GM21381 (cell line): ENCODE results near the gene EMX2.
"Not testable (repeated sequence)": the region's sequence is repeated elsewhere in the genome, so short reads cannot be mapped to it uniquely, and the experiment has no call there.

ENCODE experiments used
- ATAC-seq: cut with Tn5 transposase; IDR thresholded peaks from one replicate; pipeline ENCODE4 v1.9.1; 2021; ENCODE audit warnings: mild to moderate bottlenecking, moderate library complexity; ENCODE audit not compliant: unreplicated experiment

The EMX2 gene

GRCh38 chr10:117542706-117543224, at the start of gene EMX2:
Gene EMX2 (plus strand): TSS chr10:117542746. CDS start chr10:117543268, 522 bp downstream.
- ATAC-seq: no peak

GRCh38 chr10:117496031-117496430, 46.5 kb upstream of the EMX2 start:
- ATAC-seq: no peak

GRCh38 chr10:117496616-117497028, 45.9 kb upstream of the EMX2 start:
- ATAC-seq: peak; percentile 91

GRCh38 chr10:117497736-117498135, 44.8 kb upstream of the EMX2 start:
- no peak for ATAC-seq

GRCh38 chr10:117499248-117500105, 43.1 kb upstream of the EMX2 start:
- no peak for ATAC-seq

GRCh38 chr10:117500456-117500855, 42.1 kb upstream of the EMX2 start:
- ATAC-seq: no peak

GRCh38 chr10:117501460-117502035, 41.0 kb upstream of the EMX2 start:
- ATAC-seq: no peak

GRCh38 chr10:117502421-117503243, 39.9 kb upstream of the EMX2 start:
- peak; percentile 12 for ATAC-seq

GRCh38 chr10:117503244-117504205, 39.0 kb upstream of the EMX2 start:
- ATAC-seq: peak; percentile 80

GRCh38 chr10:117504562-117504961, 38.0 kb upstream of the EMX2 start:
- no peak for ATAC-seq

- not testable (repeated sequence) for ATAC-seq
These were observed 35.5 kb upstream of the EMX2 start for GRCh38 chr10:117507081-117507480.

GRCh38 chr10:117509573-117509972, 33.0 kb upstream of the EMX2 start:
- no peak for ATAC-seq

- ATAC-seq: no peak
These were observed 30.8 kb upstream of the EMX2 start for GRCh38 chr10:117511601-117512390.

GRCh38 chr10:117514971-117515370, 27.6 kb upstream of the EMX2 start:
- no peak for ATAC-seq

- ATAC-seq: no peak
These were observed 25.9 kb upstream of the EMX2 start for GRCh38 chr10:117516681-117517080.

- no peak for ATAC-seq
These were observed 24.3 kb upstream of the EMX2 start for GRCh38 chr10:117518246-117518645.

- ATAC-seq: no peak
These were observed 23.3 kb upstream of the EMX2 start for GRCh38 chr10:117519286-117519685.

- no peak for ATAC-seq
These were observed 22.7 kb upstream of the EMX2 start for GRCh38 chr10:117519879-117520278.

- no peak for ATAC-seq
These were observed 11.8 kb upstream of the EMX2 start for GRCh38 chr10:117530791-117531190.
